Sigmoid colon (tissue), 7 donors: ENCODE results near the gene CERS6. TPM values are rescaled to one million over a fixed set of nuclear protein-coding genes. Genes with fewer than 3 reads are reported as not detected.
A peak's percentile ranks its signal among the peaks of the same experiment; 100 is the strongest.

Source experiments
- DNase-seq: peaks from one replicate; pipeline ENCODE4 v3.0.0-alpha.2; 2019
- H3K27ac ChIP-seq, 4 donors: fragments of 200-600 bp; sonication (generic); one replicate each; pipeline ENCODE4 v1.5.1; 2016 to 2019; ENCODE audit warnings: mild to moderate bottlenecking in 1 of 4
- H3K27me3 ChIP-seq, 3 donors: fragments of 200-600 bp; sonication (generic); one replicate each; pipeline ENCODE4 v1.5.1; 2019; ENCODE audit warnings: mild to moderate bottlenecking in 1 of 3
- H3K36me3 ChIP-seq, 4 donors: fragments of 200-600 bp; sonication (generic); one replicate each; pipeline ENCODE4 v1.5.1; 2016 to 2019
- H3K4me1 ChIP-seq, 4 donors: fragments of 200-600 bp; sonication (generic); one replicate each; pipeline ENCODE4 v1.5.1; 2017 to 2019
- H3K4me3 ChIP-seq, 4 donors: fragments of 200-600 bp; sonication (generic); one replicate each; pipeline ENCODE4 v1.5.1; 2017 to 2019; ENCODE audit warnings: mild to moderate bottlenecking in 2 of 4, moderate library complexity in 1 of 4
- H3K9me3 ChIP-seq, 4 donors: fragments of 200-600 bp in 3 of 4; sonication (generic) in 3 of 4; one replicate each; pipeline versions ENCODE4 v1.5.1 to v1.6.1; 2013 to 2019
- EP300 ChIP-seq, 4 donors: sonication (generic); formaldehyde crosslinking; IDR thresholded peaks; one replicate each; pipeline ENCODE4 v1.6.1; 2017; ENCODE audit warnings: antibody characterized with exemption in 4 of 4
- POLR2A ChIP-seq, 2 donors: fragments of 450-650 bp; IDR thresholded peaks; one replicate each; pipeline ENCODE4 v1.6.1; 2016; ENCODE audit warnings: antibody characterized with exemption in 2 of 2, mild to moderate bottlenecking in 2 of 2, moderate library complexity in 2 of 2
- POLR2AphosphoS5 ChIP-seq, 4 donors: sonication (generic); formaldehyde crosslinking; IDR thresholded peaks; one replicate each; pipeline ENCODE4 v1.6.1; 2017; ENCODE audit warnings: antibody characterized with exemption in 4 of 4
- WGBS, 2 donors: extraction: QIAGEN DNeasy Blood & Tissue Kit; methylation state at CpG; one replicate each; pipeline ENCODE4 v1.1.7; 2013; 5-methylcytosine and 5-hydroxymethylcytosine counted together
- intact Hi-C: fragments of 100-400 bp; cut with DNase I; formaldehyde crosslinking; loops from one replicate; pipeline ENCODE4 v1.15.1; 2023
- polyA plus RNA-seq, 3 donors: library from polyadenylated mRNA; stranded (reverse); fragments of 200-250 nt; gene quantifications; one replicate each; pipeline ENCODE4 v1.2.3, GENCODE V29; 2013
- total RNA-seq, 4 donors: library from RNA; depleted of rRNA; stranded (reverse); fragments of >200 nt; gene quantifications; one replicate each; pipeline ENCODE4 v1.1.0, GENCODE V29; 2016
- TF ChIP-seq, protein P1 (sequence below), 4 experiments: fragments of 450-650 bp in 3 of 4; fragments of 200-600 bp in 1 of 4; IDR thresholded peaks; one replicate each; pipeline ENCODE4 v1.5.1; 2016 to 2019; ENCODE audit warnings: antibody characterized with exemption in 4 of 4, mild to moderate bottlenecking in 3 of 4, moderate library complexity in 2 of 4
- donor health status: healthy with polysubstance abuse.
- donor health status: Bipolar disorder and iron deficiency.
- donor health status: healthy.

The CERS6 gene
- total and polyA plus RNA-seq, 7 donors: 4.4 to 21.0 (median 11.2) TPM

GRCh38 chr2:168519534-168520308 lies 63.6 kb downstream of the CERS6 start:
- Histone ChIP-seq H3K27ac (no peak overlapping the region), H3K27me3 (no peaks in the 10 kb centered on the region), H3K36me3 (no peaks in the 10 kb centered on the region), H3K4me1 (peaks cover 0 to 14% (median 14%) of the 10 kb centered on the region in 4 donors), H3K4me3 (no peak overlapping the region), H3K9me3 (no peaks in the 10 kb centered on the region)
- TF ChIP-seq EP300 (IDR thresholded peaks at IDR 0.05) (no peak), POLR2A (IDR thresholded peaks at IDR 0.05) (no peak), POLR2AphosphoS5 (IDR thresholded peaks at IDR 0.05) (no peak)
- TF ChIP-seq, protein P1, sequence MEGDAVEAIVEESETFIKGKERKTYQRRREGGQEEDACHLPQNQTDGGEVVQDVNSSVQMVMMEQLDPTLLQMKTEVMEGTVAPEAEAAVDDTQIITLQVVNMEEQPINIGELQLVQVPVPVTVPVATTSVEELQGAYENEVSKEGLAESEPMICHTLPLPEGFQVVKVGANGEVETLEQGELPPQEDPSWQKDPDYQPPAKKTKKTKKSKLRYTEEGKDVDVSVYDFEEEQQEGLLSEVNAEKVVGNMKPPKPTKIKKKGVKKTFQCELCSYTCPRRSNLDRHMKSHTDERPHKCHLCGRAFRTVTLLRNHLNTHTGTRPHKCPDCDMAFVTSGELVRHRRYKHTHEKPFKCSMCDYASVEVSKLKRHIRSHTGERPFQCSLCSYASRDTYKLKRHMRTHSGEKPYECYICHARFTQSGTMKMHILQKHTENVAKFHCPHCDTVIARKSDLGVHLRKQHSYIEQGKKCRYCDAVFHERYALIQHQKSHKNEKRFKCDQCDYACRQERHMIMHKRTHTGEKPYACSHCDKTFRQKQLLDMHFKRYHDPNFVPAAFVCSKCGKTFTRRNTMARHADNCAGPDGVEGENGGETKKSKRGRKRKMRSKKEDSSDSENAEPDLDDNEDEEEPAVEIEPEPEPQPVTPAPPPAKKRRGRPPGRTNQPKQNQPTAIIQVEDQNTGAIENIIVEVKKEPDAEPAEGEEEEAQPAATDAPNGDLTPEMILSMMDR (IDR thresholded peaks at IDR 0.05): no peak
- DNase-seq: no peak
- intact Hi-C loops: no loop called here
- WGBS, 2 donors: 77 to 88% methylated on average over 5 of the region's 5 CpGs

DNA sequence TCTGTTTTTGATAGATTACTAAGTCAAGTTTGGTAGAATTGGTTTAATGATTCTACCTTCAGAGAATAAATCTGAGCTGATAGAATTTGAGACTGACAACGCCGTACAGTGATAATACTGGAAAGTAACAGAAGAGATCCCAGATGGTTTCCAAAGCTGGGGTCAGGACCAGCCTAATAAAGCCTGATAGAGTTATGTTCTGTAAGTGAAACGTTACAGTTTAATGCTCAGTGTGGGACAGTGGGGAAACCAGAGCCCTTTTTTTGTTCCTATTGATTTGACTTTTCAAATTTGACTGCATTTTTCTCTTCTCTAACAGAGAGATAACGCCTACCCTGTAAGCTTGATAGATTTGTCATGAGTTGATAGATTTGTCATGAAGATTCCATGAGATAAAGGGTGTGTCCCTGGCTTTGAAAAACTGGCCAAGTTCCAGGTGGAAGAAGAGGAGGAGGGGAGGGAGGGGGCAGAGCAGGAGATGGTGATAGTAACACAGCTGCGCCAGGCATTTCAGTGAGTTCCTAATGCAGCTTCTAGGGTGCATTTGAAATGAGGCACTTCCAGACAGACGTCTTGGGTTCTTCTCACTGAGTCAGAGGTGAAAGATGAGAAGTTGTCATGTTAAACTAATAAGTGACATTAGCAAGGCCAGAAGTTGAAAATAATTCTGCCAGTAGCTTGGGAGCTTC lies 65.1 kb downstream of the CERS6 start:
- no peaks in the 10 kb centered on the region for H3K9me3 ChIP-seq
- peak overlapping the region in 1 of 4 donors; percentile 21 for H3K27ac ChIP-seq
- peaks cover 0 to 6% (median 3%) of the 10 kb centered on the region in 4 donors for H3K4me1 ChIP-seq
- TF ChIP-seq, protein P1 (IDR thresholded peaks at IDR 0.05): no peak
- TF ChIP-seq POLR2AphosphoS5 (IDR thresholded peaks at IDR 0.05) (no peak), POLR2A (IDR thresholded peaks at IDR 0.05) (no peak), EP300 (IDR thresholded peaks at IDR 0.05) (no peak)
- intact Hi-C loops: no loop called here
- WGBS, 2 donors: 40 to 65% methylated on average over 6 of the region's 6 CpGs
- H3K27me3 ChIP-seq: no peaks in the 10 kb centered on the region
- no peak overlapping the region for H3K4me3 ChIP-seq
- DNase-seq: no peak
- no peaks in the 10 kb centered on the region for H3K36me3 ChIP-seq

GRCh38 chr2:168522446-168522845 lies 66.4 kb downstream of the CERS6 start:
- 96 to 99% methylated on average over 2 of the region's 2 CpGs for WGBS, 2 donors
- Histone ChIP-seq H3K4me3 (no peak overlapping the region), H3K36me3 (no peaks in the 10 kb centered on the region), H3K27ac (no peak overlapping the region), H3K27me3 (no peaks in the 10 kb centered on the region), H3K4me1 (peaks cover 0 to 17% (median 14%) of the 10 kb centered on the region in 4 donors), H3K9me3 (no peaks in the 10 kb centered on the region)
- TF ChIP-seq POLR2AphosphoS5 (IDR thresholded peaks at IDR 0.05) (no peak), EP300 (IDR thresholded peaks at IDR 0.05) (no peak), POLR2A (IDR thresholded peaks at IDR 0.05) (no peak)
- TF ChIP-seq, protein P1 (IDR thresholded peaks at IDR 0.05): no peak
- intact Hi-C loops: no loop called here
- DNase-seq: no peak

DNA sequence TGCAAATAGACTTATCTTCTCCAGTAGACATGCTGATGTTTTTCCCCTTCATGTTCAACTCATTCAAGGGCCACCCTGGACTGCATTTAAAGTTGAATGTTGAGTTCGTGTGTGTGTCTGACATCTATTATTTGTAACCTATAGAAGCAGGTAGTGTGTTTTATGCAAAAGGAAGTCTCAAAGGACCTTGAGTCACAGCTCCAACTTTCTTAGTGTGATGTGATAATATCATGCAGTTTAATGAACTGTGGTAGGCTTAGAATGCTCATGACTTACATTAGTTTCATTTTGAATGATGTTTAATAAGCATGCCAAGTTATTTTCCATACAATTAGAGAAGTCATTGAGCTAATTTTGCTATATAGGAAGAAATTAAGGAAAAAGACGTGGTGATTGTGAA lies 67.9 kb downstream of the CERS6 start:
- TF ChIP-seq, protein P1 (IDR thresholded peaks at IDR 0.05): no peak
- TF ChIP-seq POLR2A (IDR thresholded peaks at IDR 0.05): no peak
- H3K27ac ChIP-seq: no peak overlapping the region
- no peaks in the 10 kb centered on the region for H3K27me3 ChIP-seq
- H3K9me3 ChIP-seq: no peaks in the 10 kb centered on the region
- intact Hi-C loops: no loop called here
- WGBS, 2 donors: 53 to 68% methylated on average over 2 of the region's 2 CpGs
- peaks cover 0 to 23% (median 17%) of the 10 kb centered on the region in 4 donors for H3K4me1 ChIP-seq
- H3K36me3 ChIP-seq: no peaks in the 10 kb centered on the region
- no peak overlapping the region for H3K4me3 ChIP-seq
- no peak for DNase-seq
